Prostate gland (tissue), 1 donor: ENCODE data around the gene ASMT.

Experiments used
- POLR2A ChIP-seq: fragments of 450-650 bp; IDR thresholded peaks from one replicate; pipeline ENCODE4 v1.6.1; 2016; ENCODE audit warnings: antibody characterized with exemption, mild to moderate bottlenecking
- POLR2AphosphoS5 ChIP-seq: sonication (generic); formaldehyde crosslinking; IDR thresholded peaks from one replicate; pipeline ENCODE4 v1.6.1; 2017; ENCODE audit warnings: antibody characterized with exemption

DNA sequence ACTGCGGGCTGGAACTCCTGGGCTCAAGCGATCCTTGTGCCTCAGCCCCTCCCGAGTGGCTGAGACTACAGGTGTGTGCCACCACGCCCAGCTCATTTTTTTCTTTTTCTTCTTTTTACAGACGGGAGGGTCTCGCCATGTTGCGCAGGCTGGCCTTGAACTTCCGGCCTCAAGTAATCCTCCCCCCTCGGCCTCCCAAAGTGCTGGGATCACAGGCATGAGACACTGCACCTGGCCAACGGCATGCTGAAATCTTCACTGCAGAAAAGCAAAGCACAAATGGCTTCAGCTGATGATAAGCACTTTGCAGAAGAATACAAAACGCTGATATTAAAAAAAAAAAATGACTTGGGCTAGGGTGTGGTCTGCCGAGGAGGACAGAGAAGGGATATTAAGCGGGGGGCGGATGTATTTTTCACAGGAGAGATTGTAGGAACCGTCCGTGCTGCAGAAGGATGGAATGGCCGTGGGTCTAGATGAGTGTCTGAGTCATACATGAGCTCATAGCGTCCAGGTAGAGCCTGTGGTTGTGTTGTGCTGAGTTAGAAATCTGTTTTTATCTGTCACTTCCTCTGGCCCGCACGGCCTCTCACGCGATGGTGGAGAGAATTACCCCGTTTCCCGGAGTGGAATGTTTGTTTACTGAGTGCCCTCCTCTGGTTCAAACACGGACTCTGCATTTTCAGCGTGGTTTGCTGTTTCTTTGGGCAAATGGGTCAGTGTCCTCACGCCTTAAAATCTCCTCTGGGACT lies 32.0 kb upstream of the ASMT start:
- TF ChIP-seq POLR2AphosphoS5 (no peak), POLR2A (no peak)
